CD4-positive, alpha-beta T cell treated with Interleukin-6 for 4 hours (primary cell): ENCODE data around the gene KCP.
A peak's percentile ranks its signal among the peaks of the same experiment; 100 is the strongest.

Experiments
- DNase-seq: peaks from one replicate; pipeline ENCODE4 v3.0.0-alpha.2; 2020; ENCODE audit warnings: mixed read lengths

KCP gene

DNA sequence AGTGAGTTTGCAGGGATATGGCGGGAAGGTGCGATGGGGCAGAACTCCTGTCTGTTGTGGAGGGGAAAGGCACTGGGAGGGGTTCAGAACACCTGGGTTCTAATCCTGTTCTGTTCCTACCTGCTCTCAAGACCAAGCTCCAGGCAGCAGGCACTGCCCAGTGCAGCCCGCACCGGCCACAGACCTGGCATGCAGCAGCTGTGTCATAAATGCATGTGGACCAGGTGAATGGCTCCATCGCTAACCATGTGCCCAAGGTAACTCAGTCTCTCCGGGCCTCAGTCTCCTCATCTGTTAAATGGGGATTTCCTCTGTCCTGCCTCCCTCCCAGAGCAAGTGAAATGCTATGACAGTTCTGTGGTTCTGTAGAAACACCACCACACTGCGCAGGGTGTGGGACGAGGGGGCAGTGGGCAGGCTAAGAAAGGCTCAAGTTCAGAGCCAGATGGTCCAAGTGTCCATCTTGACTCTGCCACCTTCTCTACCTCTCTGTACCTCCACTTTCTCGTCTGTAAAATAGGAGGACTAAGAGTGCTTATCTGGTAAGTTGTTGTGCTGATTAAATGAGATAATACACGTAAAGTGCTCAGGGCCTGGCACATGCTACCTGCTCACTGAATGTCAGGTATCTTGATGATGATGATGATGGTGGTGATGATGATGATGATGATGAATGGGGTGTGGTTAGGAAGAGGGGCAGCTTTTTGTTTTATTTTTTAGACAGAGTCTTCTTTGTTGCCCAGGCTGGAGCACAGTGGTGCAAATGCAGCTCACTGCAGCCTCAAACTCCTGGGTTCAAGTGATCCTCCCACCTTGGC lies 24.9 kb downstream of the KCP start:
- DNase-seq: no peak

DNA sequence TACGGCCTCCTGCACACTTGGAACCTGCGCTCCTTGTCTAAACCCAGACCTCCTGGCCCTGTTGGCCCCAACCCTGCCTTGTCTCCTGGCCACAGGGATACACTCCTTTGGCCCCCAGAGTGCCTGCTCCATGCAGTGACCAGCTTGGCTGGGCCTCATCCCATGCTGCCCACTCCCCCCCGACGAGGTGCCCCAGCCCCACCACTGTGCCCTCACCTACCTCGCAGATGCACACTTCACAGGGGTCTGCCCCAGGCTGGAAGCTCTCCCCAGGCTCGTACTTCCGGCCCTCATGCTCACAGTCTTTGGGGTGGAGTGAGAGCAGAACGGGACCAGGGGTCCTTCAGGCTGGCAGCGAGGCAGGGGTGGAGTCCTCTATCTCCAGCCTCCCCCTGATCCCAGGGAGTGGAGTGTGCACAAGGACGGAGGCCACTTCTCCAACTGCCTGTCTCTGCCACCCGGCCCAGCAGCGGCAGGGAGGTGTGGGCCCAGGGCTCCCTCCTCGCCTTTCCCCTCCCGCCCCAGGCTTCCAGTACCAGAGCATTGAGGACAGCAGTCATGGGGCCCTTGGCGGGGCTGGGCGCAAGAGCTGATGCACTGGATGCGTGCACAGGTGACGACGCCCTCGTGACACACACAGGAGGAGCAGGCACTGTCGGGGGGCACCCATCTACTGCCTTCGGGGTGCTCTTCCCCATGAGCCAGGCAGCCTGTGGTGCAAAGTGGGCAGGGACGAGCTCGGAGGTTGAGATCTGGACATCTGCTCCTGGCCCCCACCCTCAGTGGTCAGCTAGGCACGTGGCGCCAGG lies 25.7 kb downstream of the KCP start:
- no peak for DNase-seq

DNA sequence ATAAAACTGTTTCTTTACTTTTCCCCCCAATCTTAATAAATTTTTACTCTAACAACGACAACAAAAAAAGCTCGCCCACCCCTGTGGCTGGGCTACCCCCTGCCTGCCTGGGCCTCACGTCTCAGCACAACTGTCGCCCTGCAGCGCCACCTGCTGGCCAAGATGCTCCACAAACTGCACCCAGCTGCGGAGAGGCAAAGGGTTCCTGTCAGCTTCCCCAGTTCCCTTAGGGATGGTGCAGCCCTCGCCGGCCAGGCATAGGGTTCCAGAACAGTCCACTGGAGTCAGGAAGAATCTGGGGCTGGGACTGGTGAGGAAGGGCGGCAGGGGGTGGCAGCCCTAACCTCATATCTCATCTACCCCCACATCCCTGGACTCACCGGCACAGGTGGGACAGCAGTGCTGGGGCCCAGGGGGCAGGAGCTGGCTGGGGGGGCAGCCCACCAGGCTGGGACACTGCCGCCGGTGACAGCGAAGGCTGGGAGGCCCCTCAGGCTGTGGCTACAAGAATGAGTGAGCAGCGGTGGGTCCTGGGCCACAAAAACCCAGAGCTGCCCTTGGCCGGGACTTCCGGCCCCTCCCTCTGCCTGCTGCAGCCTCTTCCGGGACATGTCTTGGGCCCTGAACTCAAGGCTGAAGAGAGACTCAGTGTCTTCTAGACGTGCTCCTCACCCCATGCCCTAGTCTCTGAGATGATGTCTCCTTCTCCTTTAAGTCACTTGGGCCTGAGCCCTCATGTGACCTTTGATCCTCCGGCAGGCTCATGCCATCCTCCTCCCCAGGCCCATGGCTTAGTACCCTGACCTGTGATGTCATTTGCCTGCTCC lies 26.7 kb downstream of the KCP start:
- DNase-seq: peak; percentile 89

DNA sequence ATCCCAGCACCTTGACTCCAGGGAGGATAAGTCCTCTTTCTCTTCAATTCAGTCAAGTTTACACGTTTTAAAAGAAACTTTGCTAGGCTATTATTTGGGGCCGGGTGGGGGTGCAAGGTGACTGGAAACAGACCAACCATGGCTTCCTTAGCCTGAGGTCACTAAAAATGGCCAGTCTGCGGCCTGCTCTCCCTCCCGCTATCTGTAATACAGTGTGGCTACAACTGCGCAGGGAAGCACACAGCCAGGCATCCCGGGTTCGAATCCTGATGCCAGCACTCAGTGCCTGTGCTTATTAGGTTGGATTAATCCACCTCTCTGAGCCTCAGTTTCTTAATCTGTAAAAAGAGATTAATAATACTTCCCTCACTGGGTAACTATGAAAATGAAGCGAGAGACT lies 28.4 kb downstream of the KCP start:
- no peak for DNase-seq

DNA sequence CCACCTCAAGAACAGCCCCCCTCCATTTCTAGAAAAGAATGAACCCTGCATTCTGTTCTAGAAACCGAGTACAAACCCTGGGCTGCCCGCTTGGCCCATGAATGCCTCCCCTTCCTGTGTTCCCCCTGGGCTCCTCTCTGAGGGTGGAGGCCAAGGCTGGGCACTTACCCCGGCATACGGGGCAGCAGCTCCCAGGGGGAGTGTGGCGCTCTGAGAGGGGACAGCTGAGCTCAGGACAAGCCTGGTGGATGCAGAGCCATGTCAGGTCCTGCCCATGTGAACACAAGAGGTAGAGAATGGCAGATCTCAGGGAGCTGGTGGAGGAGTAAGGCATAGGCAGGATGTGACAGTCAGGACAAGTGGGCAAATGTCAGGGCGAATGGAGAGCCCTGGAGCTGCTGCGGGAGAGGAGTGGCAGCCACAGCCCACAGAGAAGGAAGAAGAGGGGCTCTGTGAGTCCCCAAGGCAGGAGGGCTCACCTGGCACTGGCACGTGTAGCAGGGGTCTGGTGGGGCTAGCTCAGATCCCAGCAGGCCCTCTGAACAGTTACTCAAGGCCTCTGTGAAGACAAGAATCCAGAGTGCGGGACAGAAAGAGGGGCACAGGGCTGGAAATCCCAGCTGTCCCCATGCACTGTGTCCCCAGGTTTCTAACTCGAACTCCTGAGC lies 28.9 kb downstream of the KCP start:
- DNase-seq: no peak

DNA sequence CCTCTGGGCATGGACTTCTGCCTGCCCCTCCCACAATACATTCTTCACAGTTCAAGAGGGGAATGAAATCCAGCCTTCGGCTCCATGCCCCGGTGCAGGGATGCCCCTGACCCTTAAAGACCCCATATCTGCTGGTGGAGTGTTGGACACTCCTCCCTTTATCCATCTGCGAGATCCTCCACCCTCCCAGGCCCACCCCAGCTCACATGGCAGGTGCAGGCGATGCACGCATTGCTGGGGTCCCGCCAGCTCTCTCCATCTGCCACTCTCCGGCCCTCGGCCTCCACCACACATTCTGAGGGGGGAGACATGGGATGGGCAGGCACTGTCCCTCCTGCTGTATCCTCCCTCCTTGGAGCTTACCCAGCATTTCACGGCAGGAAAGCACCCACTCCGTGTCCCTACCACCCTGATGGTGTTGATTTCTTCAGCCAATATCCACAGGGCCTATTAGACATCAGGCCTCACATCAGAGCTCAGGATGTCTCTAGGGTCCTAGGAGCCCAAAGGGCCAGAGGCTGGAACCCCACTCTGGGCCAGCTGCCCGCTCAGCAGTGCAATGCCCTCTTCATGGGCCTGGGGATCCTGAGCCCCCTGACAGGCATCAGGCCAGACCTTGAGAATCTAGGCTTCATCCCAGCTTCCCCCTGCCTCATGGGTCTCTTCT lies 29.6 kb downstream of the KCP start:
- DNase-seq: no peak

DNA sequence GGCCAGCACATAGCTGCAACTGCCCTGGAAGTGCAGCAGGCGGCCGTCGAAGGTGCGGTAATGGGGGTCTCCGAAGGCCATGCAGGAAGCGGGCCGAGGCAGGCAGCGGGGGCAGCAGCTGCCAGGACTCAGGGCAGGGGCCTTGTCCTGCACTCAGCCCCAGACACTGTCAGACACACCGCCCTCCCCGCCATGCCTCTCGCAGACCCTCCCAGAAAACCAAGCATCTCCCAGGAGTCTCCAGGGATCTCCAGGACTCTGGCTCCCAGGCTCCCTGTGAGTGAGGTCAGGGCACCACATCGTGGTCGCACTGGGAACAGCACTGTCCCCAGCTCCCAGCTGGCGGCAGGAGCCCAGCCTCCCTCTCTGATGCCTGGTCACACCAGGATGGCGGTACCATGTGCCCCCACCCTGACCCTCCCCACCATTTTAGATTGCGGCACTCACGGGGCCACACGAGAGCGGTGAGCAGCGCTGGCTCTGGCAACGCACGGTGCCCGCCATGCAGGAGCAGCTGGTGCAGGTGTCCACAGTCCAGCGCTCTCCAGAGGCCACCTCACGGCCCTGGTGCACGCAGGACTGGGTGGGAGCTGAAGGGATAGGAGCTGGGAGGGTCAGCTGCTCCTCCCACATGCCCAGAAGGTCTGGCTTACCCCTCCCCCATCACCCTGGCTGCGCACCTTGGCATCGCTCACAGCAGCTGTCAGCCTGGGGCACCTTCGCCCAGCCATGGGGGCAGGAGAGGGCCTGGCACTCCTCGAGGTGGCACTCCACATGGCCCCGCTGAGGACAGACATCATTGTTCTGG lies 30.4 kb downstream of the KCP start:
- no peak for DNase-seq

DNA sequence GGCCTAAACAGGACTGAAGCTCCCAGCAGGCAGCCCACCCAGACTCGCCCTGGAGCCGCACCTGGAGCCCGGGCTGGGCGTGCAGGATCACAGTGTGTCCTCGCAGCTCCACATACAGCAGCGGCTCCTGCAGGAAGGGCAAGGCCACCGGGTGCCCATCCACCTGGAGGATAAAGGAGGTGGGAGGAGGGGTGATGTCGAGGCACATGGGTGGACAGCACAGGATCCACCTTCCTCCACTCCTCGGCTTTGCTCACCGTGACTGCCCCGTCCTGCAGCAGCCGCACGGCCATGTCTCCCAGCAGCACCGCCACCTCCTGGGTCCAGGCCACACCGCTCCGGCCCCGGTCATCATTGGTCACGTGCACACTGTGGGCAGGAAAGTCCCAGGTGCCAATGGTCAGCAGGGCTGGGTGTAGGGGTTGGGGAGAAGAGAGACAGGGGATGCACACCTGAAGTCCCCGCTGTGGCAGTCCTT lies 31.0 kb downstream of the KCP start:
- DNase-seq: no peak

DNA sequence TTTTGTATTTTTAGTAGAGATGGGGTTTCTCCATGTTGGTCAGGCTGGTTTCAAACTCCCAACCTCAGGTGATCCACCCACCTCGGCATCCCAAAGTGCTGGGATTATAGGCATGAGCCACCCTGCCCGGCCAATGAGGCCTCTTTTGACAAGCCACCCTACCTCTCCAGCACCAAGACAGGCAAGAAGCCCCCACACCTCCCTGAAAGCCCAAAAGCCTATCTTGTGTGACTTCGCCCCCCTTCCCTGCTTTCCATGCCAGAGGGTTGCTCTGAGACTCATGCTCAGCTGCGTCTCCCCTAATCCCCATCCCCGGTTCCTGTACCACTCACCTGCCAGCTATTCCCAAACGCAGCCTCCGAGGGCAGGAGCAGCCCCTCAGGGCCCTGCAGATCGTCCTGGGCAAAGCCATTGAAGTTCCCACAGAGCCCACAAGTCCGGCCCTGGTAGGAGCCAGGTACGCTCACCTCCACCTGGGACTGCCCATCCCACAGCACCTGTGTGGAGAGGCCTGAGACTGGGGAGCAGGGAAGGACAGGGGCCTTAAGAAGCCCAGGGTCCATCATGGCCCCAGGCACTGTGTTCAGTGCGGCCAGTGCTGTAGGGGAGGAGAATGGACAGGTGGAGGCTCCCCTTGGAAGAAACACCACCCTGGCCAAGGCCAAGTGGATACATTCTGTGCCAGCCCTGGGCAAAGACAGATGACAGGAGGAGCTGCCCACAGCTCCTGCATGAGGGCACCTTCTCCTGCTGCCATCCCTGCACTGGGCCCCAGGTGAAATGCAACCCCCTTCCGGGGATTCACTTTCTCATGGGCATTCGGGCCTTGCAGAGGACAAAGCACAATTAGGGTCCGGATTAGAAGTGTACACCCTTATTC lies 32.0 kb downstream of the KCP start:
- DNase-seq: no peak

DNA sequence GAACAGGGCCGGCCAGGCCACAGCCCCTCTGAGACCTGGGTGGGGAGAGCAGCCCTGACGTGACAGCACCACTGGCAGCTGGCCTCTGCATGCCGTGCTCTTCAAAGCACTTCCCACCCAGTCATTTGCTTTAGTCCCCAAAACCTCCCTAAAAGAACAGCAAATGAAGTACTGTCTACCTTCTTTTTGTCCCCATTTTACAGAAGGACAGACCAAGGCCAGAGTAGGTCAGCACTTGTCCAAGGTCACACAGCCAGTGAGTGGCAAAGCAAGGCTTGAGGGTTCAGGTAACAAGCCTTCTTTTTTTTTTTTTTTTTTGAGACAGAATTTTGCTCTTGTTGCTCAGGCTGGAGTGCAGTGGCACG lies 32.8 kb downstream of the KCP start:
- DNase-seq: no peak

DNA sequence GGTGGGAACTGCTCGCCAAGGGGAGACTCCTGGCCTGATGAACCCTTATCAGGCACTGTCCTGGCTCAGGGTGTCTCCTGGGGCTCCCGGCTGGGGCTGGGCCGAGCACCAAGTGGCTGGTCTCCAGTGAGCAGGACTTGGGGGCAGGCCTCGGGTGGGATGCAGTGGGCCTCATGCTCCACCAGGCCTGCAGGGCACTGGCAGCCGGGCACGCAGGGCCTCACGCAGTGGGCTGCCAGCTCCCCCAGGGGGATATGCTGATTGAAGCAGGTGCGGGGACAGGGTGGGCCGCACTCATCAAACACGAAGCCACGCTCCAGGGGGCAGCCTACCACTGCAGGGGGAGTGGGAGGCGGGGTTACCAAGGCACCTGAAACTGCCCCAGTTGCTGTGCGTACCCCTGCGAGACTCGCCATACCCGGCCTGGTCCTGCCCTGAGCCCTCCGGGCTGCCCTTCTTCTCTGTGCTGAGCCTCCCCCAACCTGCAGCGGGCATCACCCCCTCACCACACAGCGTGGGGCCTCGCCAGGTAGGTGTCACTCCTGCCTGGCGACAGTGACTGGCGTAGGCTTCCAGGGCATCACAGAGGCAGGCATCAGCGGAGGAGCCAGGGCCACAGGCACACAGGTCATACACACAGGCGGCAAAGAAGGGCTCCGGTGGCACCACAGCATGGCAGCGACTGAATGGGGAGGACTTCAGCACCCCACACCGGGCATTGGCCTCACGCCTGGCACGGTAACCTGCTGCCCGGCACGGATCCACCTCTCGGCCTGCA lies 33.3 kb downstream of the KCP start:
- DNase-seq: no peak

DNA sequence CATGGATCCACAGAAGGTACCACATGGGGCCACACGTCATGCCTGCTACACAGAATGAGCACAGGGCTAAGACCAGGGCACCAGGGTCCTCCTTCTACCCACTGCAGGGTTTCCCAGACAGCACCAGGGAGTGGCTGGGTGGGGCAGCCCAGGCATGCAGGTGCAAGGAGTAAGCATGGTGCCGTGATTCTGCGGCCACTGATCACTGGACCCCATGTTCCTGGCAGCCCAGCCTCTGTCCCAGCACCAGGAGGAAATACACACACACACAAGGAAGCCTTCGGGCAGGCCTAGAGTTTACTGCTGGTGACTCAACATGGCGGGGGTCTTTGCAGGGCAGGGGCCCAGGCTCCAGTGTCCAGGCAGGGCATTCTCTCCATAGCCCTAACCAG lies 33.9 kb downstream of the KCP start:
- DNase-seq: no peak

DNA sequence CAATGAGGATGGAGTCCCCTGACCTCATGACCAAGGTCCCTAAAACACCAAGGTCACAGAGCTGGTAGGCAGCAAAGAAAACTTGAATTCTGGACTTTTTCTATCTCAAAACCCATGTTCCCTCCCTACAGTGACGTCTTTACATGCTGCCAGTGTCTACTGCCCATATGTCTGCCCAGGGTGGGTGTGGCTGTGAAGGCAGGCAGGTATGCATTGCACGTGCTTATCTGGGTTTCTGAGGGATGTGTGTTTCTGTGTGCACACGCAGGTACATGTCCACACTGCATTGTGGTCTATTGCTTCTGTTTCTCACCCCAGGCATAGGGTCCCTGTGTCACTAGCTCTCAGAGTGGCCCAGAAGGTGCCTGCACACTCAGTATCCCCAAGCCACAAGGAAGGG lies 34.4 kb downstream of the KCP start:
- DNase-seq: no peak

DNA sequence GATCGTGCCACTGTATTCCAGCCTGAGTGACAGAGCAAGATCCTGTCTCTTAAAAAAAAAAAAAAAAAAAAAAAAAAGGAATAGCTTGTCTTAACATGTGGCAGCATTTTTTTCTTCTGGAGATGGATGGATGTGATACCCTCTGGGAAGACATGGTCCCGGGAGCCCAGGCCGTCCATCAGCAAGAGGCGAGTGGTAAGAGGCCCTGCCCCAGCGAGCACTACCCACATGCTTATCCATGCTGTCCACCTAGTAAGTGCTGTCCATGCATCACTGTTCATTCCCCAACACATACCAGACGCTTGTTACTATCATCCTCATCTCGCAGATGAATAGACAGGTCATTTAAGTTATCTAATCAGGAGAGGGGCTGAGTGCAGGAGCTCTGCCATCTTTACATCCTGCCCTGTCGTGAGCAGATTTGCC lies 35.0 kb downstream of the KCP start:
- DNase-seq: no peak

DNA sequence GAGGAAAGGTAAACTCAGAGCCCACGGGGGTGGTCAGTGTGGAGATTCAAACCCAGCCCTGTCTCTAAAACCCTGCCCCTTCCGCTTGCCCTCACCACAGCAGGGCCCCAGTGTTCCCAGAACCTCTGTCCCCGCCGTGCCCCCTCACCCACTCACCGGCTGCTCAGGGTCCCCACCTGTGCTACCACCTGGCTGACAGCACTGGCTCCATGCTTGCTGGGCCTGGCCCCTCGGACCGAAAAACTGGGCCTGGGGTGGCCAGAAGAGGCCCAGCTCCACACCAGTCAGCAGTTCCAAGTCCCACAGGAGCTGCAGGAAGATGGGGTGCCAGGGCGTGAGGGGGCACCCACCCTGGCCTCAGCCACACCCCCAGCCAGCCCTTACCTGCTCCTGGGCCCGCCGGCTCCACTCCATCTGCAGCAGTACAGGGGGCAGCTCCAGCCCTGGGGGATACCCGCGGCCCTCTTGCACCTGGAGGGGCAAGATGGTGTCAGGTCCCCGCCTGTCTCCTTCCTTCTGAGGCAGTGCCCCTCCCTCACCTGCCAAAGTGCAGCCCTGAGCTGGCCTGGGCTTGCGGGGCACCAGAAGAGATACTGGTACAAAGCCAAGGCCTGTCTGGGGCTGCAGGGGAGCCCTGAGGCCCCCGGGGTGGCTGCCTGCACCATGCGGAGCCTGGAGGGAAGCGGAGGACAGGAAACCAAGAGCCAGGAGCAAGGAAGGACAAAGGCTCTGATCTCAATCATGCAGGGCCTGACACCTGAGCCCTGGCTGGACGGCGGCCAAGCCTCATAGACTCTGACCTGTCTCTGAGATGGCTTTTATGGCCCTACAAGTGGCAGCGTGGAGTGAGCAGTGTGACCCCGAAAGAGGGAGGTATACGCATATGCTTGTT lies 36.1 kb downstream of the KCP start:
- no peak for DNase-seq

DNA sequence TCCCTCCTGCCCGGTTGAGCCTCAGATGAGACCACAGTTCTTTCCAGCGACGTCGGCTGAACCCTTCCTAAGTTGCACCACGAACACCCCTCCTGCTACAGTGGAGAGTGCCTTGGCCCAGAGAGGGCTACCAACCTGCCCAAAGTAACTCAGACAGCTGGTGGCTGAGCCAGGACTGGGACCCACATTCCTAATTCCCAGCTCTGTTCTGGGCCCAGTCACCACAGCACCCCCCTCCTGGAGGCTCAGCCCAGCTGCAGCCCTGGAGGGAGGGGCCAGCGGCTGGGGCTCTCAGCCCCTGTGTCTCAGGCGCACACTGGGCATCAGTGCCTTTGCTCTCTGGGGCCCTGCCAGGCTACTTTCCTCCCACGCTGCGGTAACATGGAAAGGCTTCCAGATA lies 37.3 kb downstream of the KCP start:
- no peak for DNase-seq

DNA sequence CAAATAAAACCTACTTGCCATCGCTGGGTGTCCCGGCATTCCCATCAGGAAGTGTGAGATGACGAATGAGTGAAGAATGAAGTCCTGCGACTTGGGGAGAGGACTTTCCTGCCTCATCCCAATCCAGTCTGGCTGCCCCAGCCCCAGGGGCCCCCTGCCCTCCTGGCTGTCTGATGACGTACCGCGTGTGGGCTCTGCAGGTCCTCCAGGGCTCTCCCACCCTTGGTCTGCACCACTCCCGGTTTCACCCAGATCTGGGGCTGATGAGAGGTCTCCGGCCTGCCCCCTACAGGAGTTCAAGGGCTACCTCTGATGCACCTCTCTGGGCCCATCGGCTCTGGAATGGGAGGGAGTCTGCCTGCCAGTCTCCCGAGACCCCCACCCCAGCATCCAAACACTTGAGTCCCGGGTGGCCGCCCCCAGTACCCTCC lies 38.1 kb downstream of the KCP start:
- DNase-seq: no peak

DNA sequence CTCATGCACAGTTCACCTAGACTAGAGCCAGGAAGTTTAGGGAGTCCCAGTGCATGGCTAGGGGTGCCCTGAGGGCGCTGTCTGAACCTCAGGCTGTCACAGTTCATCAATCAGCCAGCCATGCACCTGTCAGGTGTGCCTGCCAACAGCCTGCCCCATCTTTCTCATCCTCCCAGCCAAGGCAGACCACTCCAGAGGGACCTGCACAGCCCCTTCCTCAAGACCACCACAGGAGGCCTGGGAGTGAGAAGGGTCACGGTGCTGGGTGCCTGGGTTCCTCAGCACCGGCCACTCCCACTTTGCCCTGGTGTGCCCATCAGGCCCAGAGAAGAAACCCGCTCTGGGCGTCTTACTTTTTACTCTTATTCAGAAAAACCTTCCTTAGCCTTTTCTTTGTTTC lies 39.5 kb downstream of the KCP start:
- DNase-seq: no peak
